Muscle of leg (tissue), 11 donors: ENCODE results near the gene SNX17. TPM values are rescaled to one million over a fixed set of nuclear protein-coding genes. Genes with fewer than 3 reads are reported as not detected.

ENCODE experiments used
- DNase-seq: peaks from one replicate; pipeline ENCODE4 v3.0.0; 2013
- H3K27ac ChIP-seq: one replicate; pipeline ENCODE4 v1.5.1; 2013; ENCODE audit warnings: mild to moderate bottlenecking, low read length, control low read depth
- H3K27me3 ChIP-seq: one replicate; pipeline ENCODE4 v1.6.1; 2013; ENCODE audit warnings: low read length; ENCODE audit not compliant: control insufficient read depth, insufficient read depth
- H3K36me3 ChIP-seq: one replicate; pipeline ENCODE4 v1.6.1; 2013; ENCODE audit warnings: low read length; ENCODE audit not compliant: control insufficient read depth, insufficient read depth
- H3K4me1 ChIP-seq: one replicate; pipeline ENCODE4 v1.6.1; 2013; ENCODE audit warnings: low read length; ENCODE audit not compliant: control insufficient read depth, insufficient read depth
- H3K4me3 ChIP-seq: one replicate; pipeline ENCODE4 v1.5.1; 2013; ENCODE audit warnings: low read length, control low read depth
- H3K9me3 ChIP-seq: replicated peaks from 2 replicates; pipeline ENCODE4 v1.6.1; 2013; ENCODE audit warnings: low read depth, low read length; ENCODE audit not compliant: control insufficient read depth
- WGBS: methylation state at CpG from one replicate; pipeline ENCODE4 v1.1.5; 2013; ENCODE audit warnings: missing lambda C conversion rate; ENCODE audit not compliant: insufficient coverage; 5-methylcytosine and 5-hydroxymethylcytosine counted together
- polyA plus RNA-seq, 8 donors: library from polyadenylated mRNA; unstranded; fragments of 120-200 nt; gene quantifications; one replicate each; pipeline versions ENCODE4 v1.2.1 to v1.2.3, GENCODE V29; 2013; ENCODE audit warnings: inconsistent platforms in 1 of 8, low replicate concordance in 1 of 8; ENCODE audit not compliant: insufficient read length in 8 of 8, insufficient read depth in 1 of 8
- total RNA-seq: library from RNA; stranded (reverse); fragments of 120-200 nt; gene quantifications from one replicate; pipeline ENCODE4 v1.2.4, GENCODE V29; 2013

Gene SNX17
- total and polyA plus RNA-seq, 9 donors: 71.2 to 87.1 (median 80.5) TPM

DNA sequence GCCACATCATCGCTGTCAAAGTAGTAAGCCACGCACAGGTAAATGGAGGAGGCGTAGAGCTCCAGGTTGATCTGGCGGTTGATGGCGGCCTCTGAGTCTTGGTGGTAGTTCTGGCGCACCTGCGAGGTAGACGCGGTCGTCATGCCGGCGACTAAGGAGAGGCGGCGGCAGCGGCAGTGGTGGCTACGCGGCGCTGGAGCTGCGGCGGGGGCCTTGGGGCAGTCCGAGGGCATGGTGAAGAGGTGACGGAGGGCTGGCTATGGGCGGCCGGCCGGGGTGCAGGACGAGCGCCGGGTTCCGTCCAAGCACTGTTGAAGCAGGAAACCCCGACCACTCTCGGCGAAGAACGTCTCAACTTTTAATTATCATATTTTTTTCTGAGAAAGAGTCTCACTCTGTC lies 22.8 kb downstream of the SNX17 start:
- no peak overlapping the region for H3K27ac ChIP-seq
- H3K9me3 ChIP-seq: no peaks in the 10 kb centered on the region
- no peaks in the 10 kb centered on the region for H3K4me1 ChIP-seq
- no peak for DNase-seq
- peaks cover 5% of the 10 kb centered on the region for H3K36me3 ChIP-seq
- H3K4me3 ChIP-seq: no peak overlapping the region
- WGBS: 94% methylated on average over 26 of the region's 33 CpGs
- H3K27me3 ChIP-seq: no peaks in the 10 kb centered on the region

- H3K4me1 ChIP-seq: no peaks in the 10 kb centered on the region
- no CpG with 5 or more reads among the region's 5 CpGs for WGBS
- H3K9me3 ChIP-seq: no peaks in the 10 kb centered on the region
- DNase-seq: no peak
- H3K27me3 ChIP-seq: no peaks in the 10 kb centered on the region
- no peak overlapping the region for H3K4me3 ChIP-seq
- no peaks in the 10 kb centered on the region for H3K36me3 ChIP-seq
- H3K27ac ChIP-seq: no peak overlapping the region
These were observed 28.5 kb downstream of the SNX17 start for GRCh38 chr2:27398962-27399361.

- Histone ChIP-seq H3K9me3 (no peaks in the 10 kb centered on the region), H3K27me3 (no peaks in the 10 kb centered on the region), H3K4me1 (no peaks in the 10 kb centered on the region), H3K36me3 (peaks cover 2% of the 10 kb centered on the region), H3K27ac (no peak overlapping the region), H3K4me3 (no peak overlapping the region)
- DNase-seq: no peak
- WGBS: no CpG with 5 or more reads among the region's 2 CpGs
These were observed 30.1 kb downstream of the SNX17 start for GRCh38 chr2:27400348-27401135.

DNA sequence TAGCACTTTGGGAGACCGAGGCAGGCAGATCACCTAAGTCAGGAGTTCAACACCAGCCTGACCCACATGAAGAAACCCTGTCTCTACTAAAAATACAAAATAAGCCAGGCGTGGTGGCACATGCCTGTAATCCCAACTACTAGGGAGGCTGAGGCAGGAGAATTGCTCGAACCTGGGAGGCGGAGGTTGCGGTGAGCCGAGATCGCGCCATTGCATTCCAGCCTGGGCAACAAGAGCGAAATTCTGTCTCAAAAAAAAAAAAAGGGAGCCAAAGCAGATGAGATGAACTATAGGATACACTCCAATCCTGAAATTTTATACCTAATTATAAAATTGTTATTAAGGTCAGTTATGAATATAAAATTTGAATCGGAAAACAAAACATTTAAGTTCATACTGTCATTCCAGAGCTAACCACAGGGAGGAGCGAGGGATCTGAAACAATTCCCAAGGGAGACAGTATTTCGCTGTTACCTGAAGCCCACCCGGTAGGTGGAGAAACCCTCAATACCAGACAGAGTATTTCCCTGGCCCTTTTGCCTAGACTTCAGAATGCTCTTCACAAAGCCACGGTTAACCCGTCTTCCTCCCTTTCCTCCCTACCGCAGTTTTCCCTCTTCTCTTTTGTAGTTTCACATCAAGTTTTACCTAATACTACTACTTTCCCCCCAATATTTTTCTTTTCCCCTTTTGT lies 37.5 kb downstream of the SNX17 start:
- H3K36me3 ChIP-seq: peaks cover 9% of the 10 kb centered on the region
- H3K4me3 ChIP-seq: peak overlapping the region; percentile 86
- WGBS: 2% methylated on average over 6 of the region's 16 CpGs
- H3K27ac ChIP-seq: no peak overlapping the region
- DNase-seq: peak; percentile 48
- no peaks in the 10 kb centered on the region for H3K9me3 ChIP-seq
- peaks cover 14% of the 10 kb centered on the region for H3K4me1 ChIP-seq
- H3K27me3 ChIP-seq: no peaks in the 10 kb centered on the region

DNA sequence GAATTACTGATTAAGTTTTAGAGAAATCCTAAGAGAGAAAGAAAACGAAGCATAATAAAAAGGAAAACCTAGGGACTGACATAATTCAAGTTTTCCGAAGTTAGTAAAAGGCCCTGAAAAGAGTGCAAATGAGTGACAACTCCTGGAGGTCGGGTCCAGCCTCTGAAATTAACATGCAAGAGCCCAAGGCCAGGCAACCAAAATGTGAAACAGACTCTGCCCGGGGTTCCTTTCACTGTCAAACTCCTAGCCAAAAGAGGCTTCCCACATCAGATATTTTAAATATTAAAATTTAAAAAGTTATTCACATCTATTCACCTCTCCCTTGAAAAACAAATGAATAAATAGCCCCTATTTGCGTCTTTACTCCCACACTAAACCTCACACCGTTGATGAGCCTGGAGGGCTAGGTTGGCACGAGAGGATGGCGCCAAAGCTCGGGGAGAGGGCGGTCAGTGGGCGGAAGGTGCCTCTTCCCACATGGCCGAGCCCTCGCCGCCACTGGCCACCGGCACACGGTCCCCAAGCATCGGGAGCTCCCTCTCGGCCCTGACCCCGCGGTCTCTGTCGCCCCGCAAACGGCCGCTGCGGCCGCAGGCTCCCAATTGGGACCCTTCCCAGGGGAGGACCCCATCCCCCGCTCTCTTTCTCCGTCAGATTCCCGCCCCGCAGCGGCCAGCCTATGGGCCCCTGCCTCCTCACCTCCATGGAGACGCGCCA lies 38.3 kb downstream of the SNX17 start:
- no peak for DNase-seq
- WGBS: 0% methylated on average over 22 of the region's 33 CpGs
- H3K36me3 ChIP-seq: peaks cover 9% of the 10 kb centered on the region
- peak overlapping the region; percentile 86 for H3K4me3 ChIP-seq
- H3K27me3 ChIP-seq: no peaks in the 10 kb centered on the region
- H3K4me1 ChIP-seq: peaks cover 14% of the 10 kb centered on the region
- H3K27ac ChIP-seq: peak overlapping the region; percentile 82
- no peaks in the 10 kb centered on the region for H3K9me3 ChIP-seq

DNA sequence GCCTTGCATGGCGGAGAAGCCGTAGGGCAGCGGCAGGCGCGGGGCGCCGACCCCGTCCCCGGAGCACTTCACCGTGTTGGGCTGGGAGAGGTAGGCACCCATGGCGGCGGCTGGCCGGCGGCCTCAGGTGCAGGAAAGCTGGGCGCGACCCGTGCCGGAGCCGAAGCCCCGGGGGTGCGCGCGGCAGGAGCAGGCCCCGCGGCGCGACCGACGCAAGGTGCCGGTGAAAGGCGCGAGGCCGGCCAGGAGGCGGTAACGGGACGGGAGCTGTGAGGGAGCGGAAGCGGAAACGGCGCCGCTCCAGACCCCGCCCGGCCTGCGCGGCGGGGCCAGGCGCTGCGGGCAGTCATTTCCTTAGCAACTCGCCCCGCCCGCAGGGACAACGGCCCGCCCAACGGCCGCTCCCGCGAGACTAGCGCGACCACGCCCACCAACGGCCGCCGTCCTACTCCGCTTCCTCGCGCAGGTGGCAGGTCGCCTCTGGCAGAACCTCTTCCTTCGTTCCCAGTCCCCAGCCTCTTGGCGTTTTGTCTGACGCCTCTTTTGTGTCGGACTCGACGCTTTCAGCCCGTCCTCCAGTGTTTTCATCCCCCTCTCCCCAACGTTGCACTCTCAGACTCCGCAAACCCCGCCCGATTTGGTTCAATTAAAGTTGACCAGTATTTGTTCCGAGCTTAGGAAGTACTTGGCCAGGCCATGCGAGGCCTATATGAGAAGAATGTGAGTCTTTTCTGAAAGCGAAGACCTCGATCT lies 39.1 kb downstream of the SNX17 start, which contains the start of gene PPM1G:
Gene PPM1G, minus strand, starts transcription at position 271 of the 753 bp plus-strand sequence. Its CDS starts 169 bp downstream, at position 102.
- Histone ChIP-seq H3K27me3 (no peaks in the 10 kb centered on the region), H3K4me3 (peak within 1 kb of the TSS; percentile 86), H3K4me1 (peaks cover 14% of the 10 kb centered on the region), H3K36me3 (peaks cover 9% of the 10 kb centered on the region), H3K9me3 (no peaks in the 10 kb centered on the region), H3K27ac (peak within 1 kb of the TSS; percentile 88)
- WGBS: under 1% methylated on average over 82 of the region's 82 CpGs
- DNase-seq: peak; percentile 97

DNA sequence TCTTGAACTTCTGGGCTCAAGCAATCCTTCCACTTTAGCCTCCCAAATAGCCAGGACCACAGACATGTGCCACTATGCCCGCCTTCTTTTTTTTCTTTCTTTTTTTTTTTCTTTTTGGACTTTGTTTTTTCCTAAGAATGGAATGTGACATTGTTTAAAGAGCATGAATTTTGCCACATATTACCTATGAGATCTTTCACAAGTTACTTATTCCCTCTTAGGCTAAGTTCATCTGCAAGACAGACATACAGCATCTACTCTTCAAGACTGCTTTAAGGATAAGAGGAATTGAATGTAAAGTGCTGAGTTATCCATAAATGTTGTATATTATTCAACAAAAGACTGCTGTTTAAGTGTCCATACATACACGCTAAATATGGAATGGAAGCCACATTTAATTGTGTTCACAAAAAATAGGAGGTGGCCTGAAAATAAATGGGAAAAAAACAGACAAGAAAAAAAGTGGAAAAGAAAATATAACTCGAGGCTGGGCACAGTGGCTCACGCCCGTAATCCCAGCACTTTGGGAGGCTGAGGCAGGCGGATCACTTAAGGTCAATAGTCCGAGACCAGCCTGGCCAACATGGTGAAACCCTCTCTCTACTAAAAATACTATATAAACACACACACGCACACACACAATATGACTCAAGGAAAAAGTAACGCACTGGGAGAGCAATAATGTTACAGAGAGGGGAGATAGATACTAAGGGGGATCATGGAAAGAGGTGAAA lies 42.2 kb downstream of the SNX17 start:
- Histone ChIP-seq H3K27ac (no peak overlapping the region), H3K27me3 (no peaks in the 10 kb centered on the region), H3K4me1 (peaks cover 14% of the 10 kb centered on the region), H3K4me3 (no peak overlapping the region), H3K36me3 (peaks cover 1% of the 10 kb centered on the region), H3K9me3 (no peaks in the 10 kb centered on the region)
- no peak for DNase-seq
- WGBS: 95% methylated on average over 3 of the region's 9 CpGs

DNA sequence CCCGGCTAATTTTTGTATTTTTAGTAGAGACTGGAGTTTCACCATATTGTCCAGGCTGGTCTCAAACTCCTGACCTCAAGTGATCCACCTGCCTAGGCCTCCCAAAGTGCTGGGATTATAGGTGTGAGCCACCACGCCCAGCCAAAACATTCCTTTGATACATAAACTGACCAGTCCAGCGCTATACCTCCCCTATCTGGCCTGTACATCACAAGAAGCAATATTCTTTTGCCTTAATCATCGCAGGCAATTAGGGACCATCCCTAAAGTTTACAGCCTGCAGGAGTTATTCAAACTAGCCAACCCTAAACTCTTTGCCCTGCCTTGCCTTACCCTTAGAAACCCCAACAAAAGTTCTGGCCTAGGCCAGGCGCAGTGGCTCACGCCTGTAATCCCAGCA lies 45.7 kb downstream of the SNX17 start:
- Histone ChIP-seq H3K27ac (no peak overlapping the region), H3K9me3 (no peaks in the 10 kb centered on the region), H3K36me3 (no peaks in the 10 kb centered on the region), H3K27me3 (no peaks in the 10 kb centered on the region), H3K4me3 (no peak overlapping the region), H3K4me1 (no peaks in the 10 kb centered on the region)
- no peak for DNase-seq
- WGBS: 85% methylated on average over 3 of the region's 6 CpGs

GRCh38 chr2:27420996-27421395 lies 50.6 kb downstream of the SNX17 start:
- Histone ChIP-seq H3K36me3 (no peaks in the 10 kb centered on the region), H3K27me3 (no peaks in the 10 kb centered on the region), H3K27ac (no peak overlapping the region), H3K9me3 (no peaks in the 10 kb centered on the region), H3K4me3 (no peak overlapping the region), H3K4me1 (no peaks in the 10 kb centered on the region)
- no peak for DNase-seq
